Stomach smooth muscle (tissue), 2 donors: ENCODE data around the gene DUSP2.
"Not testable (repeated sequence)": the region's sequence is repeated elsewhere in the genome, so short reads cannot be mapped to it uniquely, and the experiment has no call there.

ENCODE experiments used
- H3K27ac ChIP-seq: one replicate; pipeline ENCODE4 v1.7.0; 2013; ENCODE audit warnings: mild to moderate bottlenecking, low read length, inconsistent platforms
- H3K27me3 ChIP-seq, 2 donors: one replicate each; pipeline ENCODE4 v1.7.0; 2013; ENCODE audit warnings: low read length in 2 of 2; ENCODE audit not compliant: insufficient read depth in 2 of 2, control insufficient read depth in 1 of 2
- H3K36me3 ChIP-seq, 2 donors: one replicate each; pipeline ENCODE4 v1.7.0; 2013; ENCODE audit warnings: low read length in 2 of 2; ENCODE audit not compliant: control insufficient read depth in 2 of 2, insufficient read depth in 2 of 2
- H3K4me1 ChIP-seq: one replicate; pipeline ENCODE4 v1.7.0; 2013; ENCODE audit warnings: low read length; ENCODE audit not compliant: control insufficient read depth, insufficient read depth
- H3K4me3 ChIP-seq, 2 donors: one replicate each; pipeline ENCODE4 v1.7.0; 2013; ENCODE audit warnings: low read length in 2 of 2
- H3K9ac ChIP-seq, 2 donors: one replicate each; pipeline ENCODE4 v1.7.0; 2013; ENCODE audit warnings: low read length in 2 of 2, mild to moderate bottlenecking in 1 of 2
- H3K9me3 ChIP-seq, 2 donors: one replicate each; pipeline ENCODE4 v1.7.0; 2013; ENCODE audit warnings: low read length in 2 of 2; ENCODE audit not compliant: control insufficient read depth in 2 of 2
- donor health status: healthy.
- donor health status: Pancreatic carcinoma.

The DUSP2 gene

DNA sequence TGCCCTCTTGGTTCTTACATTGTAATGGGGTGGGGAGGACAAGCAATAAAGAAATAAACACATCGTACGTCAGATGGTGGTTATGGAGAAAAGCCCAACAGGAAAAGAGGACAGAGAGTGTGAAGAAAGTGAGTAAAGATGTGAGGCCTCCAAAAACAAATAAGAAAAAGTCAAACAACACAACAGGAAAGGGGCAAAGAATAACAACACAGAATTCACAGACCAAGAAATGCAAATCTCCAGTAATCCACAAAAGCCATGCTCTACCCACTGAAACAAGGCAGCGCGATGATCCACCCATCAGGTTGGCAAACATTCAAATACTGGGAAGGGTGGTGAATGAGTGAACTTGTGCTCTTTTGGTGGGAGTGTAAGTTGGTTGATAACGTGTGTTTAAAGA, 16.7 kb upstream of the DUSP2 start:
- no peak overlapping the region for H3K27ac ChIP-seq

DNA sequence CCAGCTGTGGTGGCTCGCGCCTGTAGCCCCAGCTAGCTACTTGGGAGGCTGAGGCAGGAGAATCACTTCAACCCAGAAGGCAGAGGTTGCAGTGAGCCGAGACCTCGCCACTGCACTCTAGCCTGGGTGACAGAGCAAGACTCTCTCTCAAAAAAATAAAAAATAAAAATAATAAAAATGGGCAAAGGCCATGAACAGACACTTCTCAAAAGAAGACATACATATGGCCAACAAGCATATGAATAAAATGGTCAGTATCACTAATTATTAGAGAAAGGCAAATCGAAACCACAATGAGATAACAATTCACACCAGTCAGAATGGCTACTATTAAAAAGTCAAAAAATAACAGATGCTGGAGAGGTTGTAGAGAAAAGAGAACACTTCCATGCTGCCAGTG, 15.1 kb upstream of the DUSP2 start:
- H3K9ac ChIP-seq, H3K27me3 ChIP-seq, H3K36me3 ChIP-seq, H3K9me3 ChIP-seq, H3K27ac ChIP-seq, H3K4me3 ChIP-seq, H3K4me1 ChIP-seq: not testable (repeated sequence)

More for the DNA sequence above, 16.7 kb upstream of the DUSP2 start:
- Histone ChIP-seq H3K4me1 (no peaks in the 10 kb centered on the region), H3K9me3 (peaks cover 0 to 3% of the 10 kb centered on the region in 2 donors), H3K9ac (no peak overlapping the region), H3K4me3 (no peak overlapping the region), H3K36me3 (no peaks in the 10 kb centered on the region), H3K27me3 (peaks cover 3 to 4% of the 10 kb centered on the region in 2 donors)

DNA sequence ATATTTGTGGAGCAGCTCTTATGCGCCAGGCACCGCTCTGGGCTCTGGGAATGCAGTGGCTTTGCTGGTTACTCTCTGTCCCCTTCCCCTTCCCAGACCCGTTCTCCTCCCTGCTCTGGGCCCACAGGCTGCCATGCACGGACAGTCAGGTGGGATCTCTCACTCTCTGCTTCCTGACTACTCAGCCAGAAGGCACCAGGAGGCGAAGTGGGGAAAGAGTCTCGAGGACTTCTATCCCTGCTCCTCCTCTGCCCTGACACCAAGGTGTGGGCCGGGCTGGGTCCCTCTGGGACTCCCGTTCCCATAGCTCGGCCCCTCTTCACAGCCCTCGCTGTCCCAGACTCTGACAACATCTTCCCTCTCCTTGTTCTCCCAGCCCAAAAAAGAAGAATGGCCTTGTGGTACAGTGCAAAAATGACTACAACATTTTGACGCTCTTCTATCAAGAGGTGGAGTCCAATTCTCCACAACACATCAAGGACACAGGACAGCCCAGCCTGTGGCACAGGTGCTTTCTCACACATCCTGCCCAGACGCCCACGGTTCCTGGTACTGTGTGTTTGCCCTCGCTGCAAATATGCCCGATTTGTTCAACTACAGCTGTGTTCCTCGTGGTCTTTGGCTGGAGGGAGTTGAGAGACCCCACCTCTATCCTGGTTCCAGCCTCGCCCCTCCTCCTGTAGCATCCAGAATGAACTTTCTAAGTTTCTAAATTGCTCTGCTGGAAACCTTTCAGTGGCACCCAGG, 14.0 kb upstream of the DUSP2 start:
- no peak overlapping the region for H3K27ac ChIP-seq
- no peaks in the 10 kb centered on the region for H3K4me1 ChIP-seq
- H3K4me3 ChIP-seq, result no peak overlapping the region
- peaks cover 0 to 3% of the 10 kb centered on the region in 2 donors for H3K9me3 ChIP-seq
- no peaks in the 10 kb centered on the region for H3K36me3 ChIP-seq
- H3K9ac ChIP-seq, result no peak overlapping the region
- H3K27me3 ChIP-seq, result peaks cover 3 to 4% of the 10 kb centered on the region in 2 donors

DNA sequence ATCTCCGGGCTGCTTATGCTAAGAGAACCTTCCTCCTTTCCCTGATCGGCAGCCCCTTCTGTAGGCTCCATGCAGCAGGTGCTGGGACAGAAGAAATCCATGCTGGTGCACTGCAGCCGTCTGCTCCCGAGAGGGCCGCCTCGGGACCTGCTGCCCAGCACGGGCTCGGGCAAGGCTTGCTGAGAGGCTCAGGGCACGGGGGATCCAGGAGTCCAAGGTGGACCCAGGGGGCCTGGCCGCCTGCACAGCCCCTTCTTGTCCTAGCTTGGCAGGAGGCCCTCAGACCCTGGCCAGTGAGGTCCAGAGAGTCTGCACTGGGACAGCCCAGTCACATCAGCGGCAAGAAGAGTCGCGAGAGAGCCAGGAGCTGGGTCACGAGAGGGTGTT, 13.3 kb upstream of the DUSP2 start:
- Histone ChIP-seq H3K27me3 (peaks cover 0 to 4% of the 10 kb centered on the region in 2 donors), H3K36me3 (no peaks in the 10 kb centered on the region), H3K27ac (no peak overlapping the region), H3K4me1 (no peaks in the 10 kb centered on the region), H3K9me3 (peaks cover 0 to 3% of the 10 kb centered on the region in 2 donors), H3K9ac (no peak overlapping the region), H3K4me3 (no peak overlapping the region)

DNA sequence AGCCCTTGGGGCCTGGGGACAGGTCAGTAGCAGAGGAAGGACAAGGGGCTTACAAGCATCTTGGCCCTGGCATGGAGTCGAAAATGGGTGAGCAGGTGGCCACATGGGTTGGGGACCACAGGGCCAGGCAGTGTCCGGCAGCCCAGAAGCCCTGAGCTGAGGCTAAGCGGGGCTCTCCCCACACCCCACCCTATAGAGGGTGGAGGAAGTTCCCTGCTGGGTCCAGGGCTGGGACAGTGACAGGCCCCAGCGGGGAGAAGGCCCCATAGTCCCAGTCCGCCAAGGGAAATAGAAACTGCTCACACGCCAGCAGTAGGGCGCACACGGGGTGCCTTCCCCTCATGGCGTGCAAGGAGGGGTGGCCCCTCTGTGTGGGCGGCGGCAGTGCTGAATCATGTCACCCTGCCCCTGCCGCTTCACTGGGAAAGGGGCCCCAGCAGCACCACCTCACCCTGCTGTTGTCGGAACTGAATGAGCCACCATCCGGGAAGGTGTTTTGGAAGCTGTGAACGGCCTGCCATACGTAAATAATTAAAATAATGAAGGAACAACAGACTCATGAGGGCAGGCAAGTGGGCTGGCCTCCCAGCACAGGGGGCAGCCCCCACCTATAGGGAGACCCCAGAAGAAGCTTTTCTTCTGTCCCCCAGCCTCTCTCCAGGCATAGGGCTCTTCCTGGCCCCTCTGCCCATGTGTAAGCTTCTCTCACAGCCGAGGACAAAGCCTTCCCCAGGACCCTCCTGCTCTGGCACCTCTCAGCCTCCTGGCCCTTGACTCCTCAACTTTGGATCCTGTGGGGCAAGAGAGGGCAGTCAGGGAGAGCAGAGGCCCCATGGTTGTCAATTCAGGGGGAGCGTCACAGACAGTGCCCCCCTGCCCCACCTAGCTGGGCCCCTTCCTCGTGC, 12.7 kb upstream of the DUSP2 start:
- no peak overlapping the region for H3K9ac ChIP-seq
- H3K4me1 ChIP-seq, result no peaks in the 10 kb centered on the region
- no peaks in the 10 kb centered on the region for H3K36me3 ChIP-seq
- H3K9me3 ChIP-seq, result peaks cover 0 to 3% of the 10 kb centered on the region in 2 donors
- peaks cover 0 to 4% of the 10 kb centered on the region in 2 donors for H3K27me3 ChIP-seq
- H3K4me3 ChIP-seq, result no peak overlapping the region
- H3K27ac ChIP-seq, result no peak overlapping the region

DNA sequence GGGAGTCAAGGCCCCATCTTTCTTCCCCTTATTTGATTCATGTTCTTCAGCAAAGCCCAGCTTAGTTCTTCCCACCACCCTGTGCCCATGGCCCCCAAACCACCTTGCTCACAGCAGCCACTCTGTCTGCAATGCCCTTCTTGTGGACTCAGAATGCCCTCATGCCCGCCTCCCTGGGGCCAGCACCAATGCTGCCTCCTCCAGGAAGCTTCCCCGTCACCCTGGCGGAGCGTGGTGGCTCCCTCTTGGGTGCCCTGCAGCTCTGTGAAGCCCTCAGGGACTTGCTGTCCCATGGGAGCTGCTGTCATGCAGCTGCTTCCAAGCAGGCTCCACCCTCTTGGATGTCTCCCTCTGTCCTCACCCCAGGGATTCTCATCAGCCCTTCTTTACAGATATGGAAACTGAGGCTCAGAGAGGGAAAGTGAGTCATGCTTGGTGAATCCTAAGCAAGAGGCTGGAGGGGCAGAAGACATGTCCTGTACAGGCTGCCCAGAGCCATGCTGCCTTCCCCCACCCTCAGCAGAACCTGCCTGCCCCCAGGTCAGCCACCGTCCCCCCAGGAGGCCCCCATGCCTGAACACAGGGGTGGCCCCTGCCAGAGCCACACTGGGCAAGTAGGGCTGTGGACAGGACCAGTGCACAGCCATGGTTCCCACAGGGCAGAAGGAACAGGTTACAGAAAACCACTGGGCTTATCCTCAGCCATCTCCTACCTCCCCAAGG, 11.8 kb upstream of the DUSP2 start:
- Histone ChIP-seq H3K36me3 (no peaks in the 10 kb centered on the region), H3K4me3 (no peak overlapping the region), H3K27ac (no peak overlapping the region), H3K9ac (no peak overlapping the region), H3K9me3 (peaks cover 0 to 3% of the 10 kb centered on the region in 2 donors), H3K4me1 (no peaks in the 10 kb centered on the region), H3K27me3 (peaks cover 0 to 4% of the 10 kb centered on the region in 2 donors)

DNA sequence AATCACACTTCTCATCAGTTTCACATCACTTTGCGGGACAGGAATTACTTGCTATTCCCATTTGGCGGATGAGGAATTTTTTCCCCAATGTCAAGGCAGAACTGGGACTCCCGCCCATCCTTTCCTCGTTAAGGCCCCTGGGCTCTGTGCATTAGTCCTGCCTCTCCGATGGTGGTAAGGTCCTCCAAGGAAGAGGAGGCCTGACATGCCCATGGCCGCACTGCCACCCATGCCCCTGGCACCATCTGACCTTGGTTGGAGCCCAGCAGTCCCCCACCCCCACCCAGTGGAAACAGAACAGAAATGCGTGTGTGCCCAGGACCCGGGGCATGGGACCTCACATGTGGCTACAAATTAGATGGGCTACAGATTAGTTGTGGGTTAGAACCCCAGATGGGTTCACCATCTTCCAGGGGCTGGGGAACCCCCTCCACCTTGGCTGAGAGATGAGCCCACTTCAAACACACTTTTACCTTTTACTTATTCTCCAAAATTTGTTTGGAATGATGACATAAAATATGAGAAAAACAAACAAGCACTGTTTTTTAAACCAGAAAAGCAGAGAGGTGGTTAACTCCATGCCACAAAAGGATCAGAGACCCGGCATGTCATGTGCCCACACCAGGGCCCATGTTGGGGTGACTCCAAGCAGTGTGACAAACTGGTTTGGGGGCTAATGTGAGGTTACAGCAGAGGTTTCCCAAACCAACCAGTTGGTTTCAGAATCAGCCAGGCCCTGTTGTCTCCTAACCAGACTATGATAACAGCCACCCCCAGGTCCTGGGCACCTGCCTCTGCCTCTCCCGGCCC, 11.0 kb upstream of the DUSP2 start:
- Histone ChIP-seq H3K36me3 (no peaks in the 10 kb centered on the region), H3K9me3 (peaks cover 0 to 3% of the 10 kb centered on the region in 2 donors), H3K9ac (no peak overlapping the region), H3K27ac (no peak overlapping the region), H3K4me3 (no peak overlapping the region), H3K27me3 (peaks cover 0 to 4% of the 10 kb centered on the region in 2 donors), H3K4me1 (no peaks in the 10 kb centered on the region)

DNA sequence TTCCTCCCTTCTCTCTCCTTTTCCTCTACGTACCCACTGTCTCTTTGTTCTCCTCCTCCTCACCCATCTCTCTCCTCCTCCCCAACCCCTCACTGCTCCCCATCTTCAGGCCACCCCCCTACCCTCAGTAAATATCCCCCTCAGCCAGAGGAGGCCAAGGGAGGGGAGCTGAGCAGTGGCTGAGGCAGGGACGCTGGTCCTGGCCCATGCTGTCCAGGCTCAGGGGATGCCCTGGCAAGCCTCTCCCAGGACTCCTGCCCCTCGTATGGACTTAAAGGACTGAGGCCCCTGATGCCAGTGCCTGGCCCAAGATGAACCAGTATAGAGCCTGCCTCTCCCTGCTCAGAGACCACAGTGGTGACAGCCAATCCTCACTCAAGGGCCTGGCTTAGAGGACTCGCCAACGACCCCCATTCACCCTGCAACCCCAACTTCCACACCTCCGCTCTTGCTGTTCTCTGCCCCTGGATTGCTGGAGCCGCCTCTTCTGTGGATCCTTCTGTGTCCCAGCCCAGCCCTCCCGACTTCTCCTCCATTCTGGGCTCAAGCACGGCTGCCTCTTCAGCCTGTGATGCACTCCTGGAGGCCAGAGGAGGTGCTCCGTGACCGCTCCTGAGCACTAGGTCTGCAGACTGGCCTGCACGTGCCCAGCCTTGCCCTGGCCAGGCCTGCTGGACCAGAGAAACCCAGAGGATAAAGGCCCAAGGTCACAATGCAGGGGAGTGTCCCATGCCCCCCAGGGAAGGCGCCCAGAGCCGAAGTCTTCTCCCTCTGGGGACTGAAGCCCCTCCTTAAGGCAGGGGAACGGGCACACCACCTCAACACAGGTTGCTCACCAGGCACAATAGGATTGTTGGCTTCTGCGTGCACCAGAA, 9.5 kb upstream of the DUSP2 start:
- no peak overlapping the region for H3K4me3 ChIP-seq
- H3K4me1 ChIP-seq, result no peaks in the 10 kb centered on the region
- no peak overlapping the region for H3K9ac ChIP-seq
- no peaks in the 10 kb centered on the region for H3K36me3 ChIP-seq
- H3K9me3 ChIP-seq, result no peaks in the 10 kb centered on the region
- H3K27ac ChIP-seq, result no peak overlapping the region
- peaks cover 0 to 4% of the 10 kb centered on the region in 2 donors for H3K27me3 ChIP-seq

DNA sequence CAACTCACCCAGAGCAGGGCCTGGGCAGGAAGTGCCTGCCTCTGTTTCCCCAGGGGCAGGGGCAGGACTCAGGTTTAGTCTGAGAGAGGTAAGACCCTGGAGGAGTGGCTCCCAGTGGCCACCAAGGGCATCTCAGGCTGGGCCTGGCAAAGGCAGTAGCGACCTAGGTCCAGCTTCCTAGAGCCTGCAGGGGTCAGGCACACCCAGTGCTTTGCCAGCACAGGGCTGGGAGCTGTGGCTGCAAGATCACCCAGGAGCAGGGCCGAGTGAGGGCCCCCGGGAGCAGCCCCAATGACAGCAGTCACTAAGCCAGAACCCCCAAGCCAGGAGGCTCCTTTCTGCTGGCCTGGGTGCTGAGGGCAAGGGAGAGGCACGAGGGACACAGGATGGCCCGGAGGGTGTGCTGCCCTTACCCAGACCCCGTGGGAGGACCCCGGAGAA, 8.8 kb upstream of the DUSP2 start:
- H3K4me1 ChIP-seq, result no peaks in the 10 kb centered on the region
- no peak overlapping the region for H3K27ac ChIP-seq
- no peaks in the 10 kb centered on the region for H3K36me3 ChIP-seq
- no peaks in the 10 kb centered on the region for H3K9me3 ChIP-seq
- H3K4me3 ChIP-seq, result no peak overlapping the region
- H3K27me3 ChIP-seq, result peaks cover 0 to 4% of the 10 kb centered on the region in 2 donors
- H3K9ac ChIP-seq, result no peak overlapping the region
